Caco-2 (cell line): ENCODE results near the gene TCERG1L. TPM values are rescaled to one million over a fixed set of nuclear protein-coding genes. Genes with fewer than 3 reads are reported as not detected.

Experiments
- BruUV-seq: library from RNA; stranded (reverse); fragments of 400-500 nt; replicated peaks from 2 replicates; lab custom pipeline; 2021; lab: Mats Ljungman, UMichigan
- CTCF ChIA-PET: fragments of 300-600 bp; sonication (Branson Sonifier 250); formaldehyde crosslinking; loops from one replicate; lab custom pipeline; 2022; ENCODE audit warnings: antibody characterized with exemption; lab: Charles Lee
- POLR2A ChIA-PET: fragments of 300-600 bp; sonication (Branson Sonifier 250); formaldehyde crosslinking; loops from one replicate; lab custom pipeline; 2022; ENCODE audit warnings: antibody characterized with exemption; lab: Charles Lee
- DNase-seq, 2 experiments: peaks; one replicate each; pipeline versions ENCODE4 v3.0.0 to v3.0.0-alpha.2; 2020 to 2022
- H3K27me3 ChIP-seq: replicated peaks from 2 replicates; pipeline ENCODE4 v1.6.0; 2011; ENCODE audit warnings: low read length; ENCODE audit not compliant: control insufficient read depth, insufficient read depth
- H3K36me3 ChIP-seq: 2 replicates; pipeline ENCODE4 v1.5.1; 2011; ENCODE audit warnings: low read length; ENCODE audit not compliant: control insufficient read depth, insufficient read depth
- H3K4me1 ChIP-seq: fragments of 250-450 bp; sonication (Bioruptor Pico); 2 replicates; pipeline ENCODE4 v1.5.1; 2020; ENCODE audit warnings: mild to moderate bottlenecking
- H3K4me3 ChIP-seq: 2 replicates; pipeline ENCODE4 v1.5.1; 2011; ENCODE audit warnings: low read depth, mild to moderate bottlenecking, control low read depth, low read length
- H3K9me3 ChIP-seq: fragments of 250-450 bp; sonication (Bioruptor Pico); 2 replicates; pipeline ENCODE4 v1.5.1; 2020; ENCODE audit warnings: mild to moderate bottlenecking, moderate library complexity
- H3K27ac Mint-ChIP-seq: one replicate; pipeline ENCODE4 v1.8.0; 2022; ENCODE audit warnings: mixed read lengths; ENCODE audit not compliant: unreplicated experiment
- H3K27me3 Mint-ChIP-seq: one replicate; pipeline ENCODE4 v1.8.0; 2022; ENCODE audit warnings: mixed read lengths; ENCODE audit not compliant: insufficient read depth, unreplicated experiment
- H3K36me3 Mint-ChIP-seq: one replicate; pipeline ENCODE4 v1.8.0; 2022; ENCODE audit warnings: mild to moderate bottlenecking, mixed read lengths; ENCODE audit not compliant: insufficient read depth, unreplicated experiment
- H3K4me1 Mint-ChIP-seq: one replicate; pipeline ENCODE4 v1.8.0; 2022; ENCODE audit warnings: low read depth, mixed read lengths; ENCODE audit not compliant: unreplicated experiment
- H3K4me3 Mint-ChIP-seq: one replicate; pipeline ENCODE4 v1.8.0; 2022; ENCODE audit warnings: mild to moderate bottlenecking, moderate library complexity, mixed read lengths; ENCODE audit not compliant: unreplicated experiment
- H3K9me3 Mint-ChIP-seq: one replicate; pipeline ENCODE4 v1.8.0; 2022; ENCODE audit warnings: mixed read lengths; ENCODE audit not compliant: unreplicated experiment
- CTCF ChIP-seq, 2 experiments: fragments of 200-600 bp in 1 of 2; IDR thresholded peaks; 1 replicate in 1 of 2; 2 replicates in 1 of 2; pipeline versions ENCODE4 v1.5.1 to v1.8.0; 2011 to 2022; ENCODE audit warnings: antibody characterized with exemption in 1 of 2, control low read depth in 1 of 2, inconsistent platforms in 1 of 2, low read depth in 1 of 2, low read length in 1 of 2, mild to moderate bottlenecking in 1 of 2, moderate library complexity in 1 of 2; ENCODE audit not compliant: insufficient read depth in 1 of 2, severe bottlenecking in 1 of 2, unreplicated experiment in 1 of 2
- intact Hi-C: fragments of 100-400 bp; cut with micrococcal nuclease; formaldehyde crosslinking; loops from one replicate; pipeline ENCODE4 v1.10.0; 2022; ENCODE audit not compliant: unreplicated experiment
- total RNA-seq: library from RNA; stranded (reverse); gene quantifications from 2 replicates; pipeline ENCODE4 v1.2.3, GENCODE V29; 2022

TCERG1L gene
- total RNA-seq, 1 experiment from 2014 or later = not detected

DNA sequence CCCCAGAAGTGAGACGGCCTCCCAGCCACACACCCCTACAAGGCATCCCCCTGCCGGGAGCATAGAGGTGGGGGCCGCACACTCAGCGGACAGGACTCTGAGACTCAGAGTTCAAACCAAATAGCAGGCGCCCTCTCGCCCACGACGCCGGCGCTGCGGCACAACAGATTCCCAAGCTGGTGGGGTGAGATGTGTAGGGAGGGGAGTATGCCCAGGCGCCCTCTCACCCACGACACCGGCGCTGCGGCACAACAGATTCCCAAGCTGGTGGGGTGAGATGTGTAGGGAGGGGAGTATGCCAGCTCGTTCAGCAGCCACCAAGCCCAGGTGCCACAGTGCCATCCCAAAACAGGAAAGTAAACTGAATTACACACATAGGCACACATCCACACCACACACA is 64.7 kb downstream of the TCERG1L start:
- TF ChIP-seq CTCF (IDR thresholded peaks at IDR 0.05; ENCODE audit: insufficient read depth in 1 of 2, low read depth in 1 of 2, low read length in 1 of 2, severe bottlenecking in 1 of 2, unreplicated experiment in 1 of 2) = no peak
- CTCF ChIA-PET = no interaction called here
- H3K9me3 Mint-ChIP-seq = no peaks in the 10 kb centered on the region
- no peak overlapping the region for H3K4me3 ChIP-seq
- H3K4me1 Mint-ChIP-seq = no peaks in the 10 kb centered on the region
- no peaks in the 10 kb centered on the region for H3K9me3 ChIP-seq
- intact Hi-C loops = no loop called here
- no peaks in the 10 kb centered on the region for H3K4me1 ChIP-seq
- no peak overlapping the region for H3K4me3 Mint-ChIP-seq
- H3K36me3 Mint-ChIP-seq = no peaks in the 10 kb centered on the region
- DNase-seq = no peak
- H3K36me3 ChIP-seq = no peaks in the 10 kb centered on the region
- POLR2A ChIA-PET = no interaction called here
- no peak overlapping the region for H3K27ac Mint-ChIP-seq
- no peaks in the 10 kb centered on the region for H3K27me3 ChIP-seq
- no TSS peak for BruUV-seq
- H3K27me3 Mint-ChIP-seq = peaks cover 5% of the 10 kb centered on the region

GRCh38 chr10:131246089-131246488 is 65.4 kb downstream of the TCERG1L start:
- no TSS peak for BruUV-seq
- H3K4me3 ChIP-seq = no peak overlapping the region
- Mint-ChIP-seq H3K4me3 (no peak overlapping the region), H3K9me3 (no peaks in the 10 kb centered on the region), H3K36me3 (no peaks in the 10 kb centered on the region), H3K27ac (no peak overlapping the region), H3K27me3 (peaks cover 5% of the 10 kb centered on the region), H3K4me1 (no peaks in the 10 kb centered on the region)
- CTCF ChIA-PET = no interaction called here
- no peaks in the 10 kb centered on the region for H3K4me1 ChIP-seq
- no peak for TF ChIP-seq CTCF (IDR thresholded peaks at IDR 0.05; ENCODE audit: insufficient read depth in 1 of 2, low read depth in 1 of 2, low read length in 1 of 2, severe bottlenecking in 1 of 2, unreplicated experiment in 1 of 2)
- no peaks in the 10 kb centered on the region for H3K36me3 ChIP-seq
- DNase-seq = no peak
- H3K27me3 ChIP-seq = no peaks in the 10 kb centered on the region
- intact Hi-C loops = no loop called here
- POLR2A ChIA-PET = no interaction called here
- H3K9me3 ChIP-seq = no peaks in the 10 kb centered on the region

GRCh38 chr10:131245475-131246059 is 66.0 kb downstream of the TCERG1L start:
- DNase-seq = no peak
- ChIA-PET POLR2A (no interaction called here), CTCF (no interaction called here)
- no peaks in the 10 kb centered on the region for H3K4me1 ChIP-seq
- intact Hi-C loops = no loop called here
- H3K9me3 ChIP-seq = no peaks in the 10 kb centered on the region
- Mint-ChIP-seq H3K27ac (no peak overlapping the region), H3K27me3 (peaks cover 10% of the 10 kb centered on the region), H3K4me3 (no peak overlapping the region), H3K36me3 (no peaks in the 10 kb centered on the region), H3K9me3 (no peaks in the 10 kb centered on the region), H3K4me1 (no peaks in the 10 kb centered on the region)
- H3K27me3 ChIP-seq = no peaks in the 10 kb centered on the region
- no TSS peak for BruUV-seq
- H3K4me3 ChIP-seq = no peak overlapping the region
- no peaks in the 10 kb centered on the region for H3K36me3 ChIP-seq
- no peak for TF ChIP-seq CTCF (IDR thresholded peaks at IDR 0.05; ENCODE audit: insufficient read depth in 1 of 2, low read depth in 1 of 2, low read length in 1 of 2, severe bottlenecking in 1 of 2, unreplicated experiment in 1 of 2)
